Prostate gland (tissue), 2 donors: ENCODE data around the gene TXNRD2. TPM values are rescaled to one million over a fixed set of nuclear protein-coding genes. Genes with fewer than 3 reads are reported as not detected.
"Not testable (repeated sequence)": the region's sequence is repeated elsewhere in the genome, so short reads cannot be mapped to it uniquely, and the experiment has no call there.

Source experiments
- DNase-seq: peaks from one replicate; pipeline ENCODE4 v3.0.0-alpha.2; 2019; ENCODE audit warnings: low spot score
- H3K27ac ChIP-seq, 2 donors: fragments of 200-600 bp; sonication (generic); 2 replicates each; pipeline ENCODE4 v1.5.1; 2017 to 2019
- H3K27me3 ChIP-seq: fragments of 200-600 bp; sonication (generic); replicated peaks from 2 replicates; pipeline ENCODE4 v1.5.1; 2019; ENCODE audit not compliant: insufficient read depth
- H3K36me3 ChIP-seq, 2 donors: fragments of 200-600 bp; sonication (generic); 1 replicate in 1 of 2; 2 replicates in 1 of 2; pipeline versions ENCODE4 v1.5.1 to v1.8.1; 2017 to 2019
- H3K4me1 ChIP-seq: fragments of 200-600 bp; sonication (generic); replicated peaks from 2 replicates; pipeline ENCODE4 v1.5.1; 2019
- H3K4me3 ChIP-seq, 2 donors: fragments of 200-600 bp; sonication (generic); 2 replicates each; pipeline ENCODE4 v1.5.1; 2017 to 2019
- H3K9me3 ChIP-seq: fragments of 200-600 bp; sonication (generic); 2 replicates; pipeline ENCODE4 v1.5.1; 2017
- CTCF ChIP-seq, 4 experiments: fragments of 200-600 bp in 2 of 4; fragments of 450-650 bp in 2 of 4; sonication (generic) in 2 of 4; IDR thresholded peaks; 1 replicate in 3 of 4; 2 replicates in 1 of 4; pipeline ENCODE4 v1.5.1; 2016 to 2019; ENCODE audit warnings: antibody characterized with exemption in 4 of 4, mild to moderate bottlenecking in 2 of 4, moderate library complexity in 2 of 4
- POLR2A ChIP-seq: fragments of 450-650 bp; IDR thresholded peaks from one replicate; pipeline ENCODE4 v1.6.1; 2016; ENCODE audit warnings: antibody characterized with exemption, mild to moderate bottlenecking
- POLR2AphosphoS5 ChIP-seq: sonication (generic); formaldehyde crosslinking; IDR thresholded peaks from one replicate; pipeline ENCODE4 v1.6.1; 2017; ENCODE audit warnings: antibody characterized with exemption
- WGBS: methylation state at CpG from one replicate; pipeline ENCODE4 v1.1.5; 2018; 5-methylcytosine and 5-hydroxymethylcytosine counted together
- intact Hi-C: fragments of 100-400 bp; cut with DNase I; formaldehyde crosslinking; loops from one replicate; pipeline ENCODE4 v1.14.2; 2022
- total RNA-seq, 2 donors: library from RNA; depleted of rRNA; stranded (reverse); fragments of >200 nt; gene quantifications; one replicate each; pipeline ENCODE4 v1.1.0, GENCODE V29; 2016

The TXNRD2 gene
- total RNA-seq, 2 donors from 2014 or later: 62.1 to 84.5 TPM

GRCh38 chr22:19935123-19935718 is 6.4 kb downstream of the TXNRD2 start:
- H3K36me3 ChIP-seq, intact Hi-C loops, DNase-seq, H3K9me3 ChIP-seq, H3K4me3 ChIP-seq, H3K27me3 ChIP-seq: not testable (repeated sequence)
- Histone ChIP-seq H3K27ac (peak overlapping the region; percentile 76 to 89), H3K4me1 (peaks cover 20% of the 10 kb centered on the region)
- WGBS: 77% methylated on average over 11 of the region's 11 CpGs
- peak; percentile 21 for TF ChIP-seq POLR2AphosphoS5

GRCh38 chr22:19933341-19934241 is 8.0 kb downstream of the TXNRD2 start:
- TF ChIP-seq POLR2AphosphoS5 (no peak), CTCF (IDR thresholded peaks at IDR 0.05) (no peak), POLR2A (no peak)
- Histone ChIP-seq H3K9me3 (no peaks in the 10 kb centered on the region), H3K4me3 (no peak overlapping the region), H3K4me1 (peaks cover 18% of the 10 kb centered on the region), H3K27ac (peak overlapping the region; percentile 26 to 56), H3K36me3 (no peaks in the 10 kb centered on the region), H3K27me3 (no peaks in the 10 kb centered on the region)
- 76% methylated on average over 9 of the region's 9 CpGs for WGBS
- intact Hi-C loops: no loop called here
- DNase-seq: no peak

- no peak for DNase-seq
- no peaks in the 10 kb centered on the region for H3K27me3 ChIP-seq
- TF ChIP-seq CTCF (IDR thresholded peaks at IDR 0.05): no peak
- H3K9me3 ChIP-seq: no peaks in the 10 kb centered on the region
- intact Hi-C loops: no loop called here
- 54% methylated on average over 12 of the region's 12 CpGs for WGBS
- no peaks in the 10 kb centered on the region for H3K36me3 ChIP-seq
- H3K4me1 ChIP-seq: peaks cover 15% of the 10 kb centered on the region
- H3K4me3 ChIP-seq: no peak overlapping the region
- no peak overlapping the region for H3K27ac ChIP-seq
These were observed 9.0 kb downstream of the TXNRD2 start for GRCh38 chr22:19932367-19933206.

GRCh38 chr22:19931514-19931913 is 10.1 kb downstream of the TXNRD2 start:
- Histone ChIP-seq H3K4me1 (peaks cover 8% of the 10 kb centered on the region), H3K4me3 (no peak overlapping the region), H3K9me3 (no peaks in the 10 kb centered on the region), H3K27me3 (no peaks in the 10 kb centered on the region), H3K27ac (no peak overlapping the region), H3K36me3 (no peaks in the 10 kb centered on the region)
- no peak for TF ChIP-seq CTCF (IDR thresholded peaks at IDR 0.05)
- TF ChIP-seq POLR2A: no peak
- DNase-seq: no peak
- 98% methylated on average over 8 of the region's 8 CpGs for WGBS
- intact Hi-C loops: no loop called here
